ENCODE measurements around the gene FITM1. TPM values are rescaled to one million over a fixed set of nuclear protein-coding genes. Genes with fewer than 3 reads are reported as not detected.

Gene FITM1
- total RNA-seq, 4 donors from 2014 or later: 0.27 to 0.67 TPM; not detected in 2

GRCh38 chr14:24145219-24145618, 14.8 kb downstream of the FITM1 start:
- ATAC-seq: no peak
- WGBS, 2 donors (ENCODE audit: low coverage in 1 of 2): no CpG with 5 or more reads among the region's 2 CpGs
- Histone ChIP-seq H3K27me3 (no peaks in the 10 kb centered on the region), H3K9me3 (no peaks in the 10 kb centered on the region), H3K36me3 (peaks cover 0 to 19% of the 10 kb centered on the region in 2 donors), H3K4me1 (peaks cover 0 to 73% (median 25%) of the 10 kb centered on the region in 3 donors), H3K27ac (peak overlapping the region in 3 of 4 donors; percentile 15 to 91 (median 91)), H3K4me3 (no peak overlapping the region)
- TF ChIP-seq CTCF (IDR thresholded peaks at IDR 0.05) (no peak), POLR2A (IDR thresholded peaks at IDR 0.05) (no peak)

DNA sequence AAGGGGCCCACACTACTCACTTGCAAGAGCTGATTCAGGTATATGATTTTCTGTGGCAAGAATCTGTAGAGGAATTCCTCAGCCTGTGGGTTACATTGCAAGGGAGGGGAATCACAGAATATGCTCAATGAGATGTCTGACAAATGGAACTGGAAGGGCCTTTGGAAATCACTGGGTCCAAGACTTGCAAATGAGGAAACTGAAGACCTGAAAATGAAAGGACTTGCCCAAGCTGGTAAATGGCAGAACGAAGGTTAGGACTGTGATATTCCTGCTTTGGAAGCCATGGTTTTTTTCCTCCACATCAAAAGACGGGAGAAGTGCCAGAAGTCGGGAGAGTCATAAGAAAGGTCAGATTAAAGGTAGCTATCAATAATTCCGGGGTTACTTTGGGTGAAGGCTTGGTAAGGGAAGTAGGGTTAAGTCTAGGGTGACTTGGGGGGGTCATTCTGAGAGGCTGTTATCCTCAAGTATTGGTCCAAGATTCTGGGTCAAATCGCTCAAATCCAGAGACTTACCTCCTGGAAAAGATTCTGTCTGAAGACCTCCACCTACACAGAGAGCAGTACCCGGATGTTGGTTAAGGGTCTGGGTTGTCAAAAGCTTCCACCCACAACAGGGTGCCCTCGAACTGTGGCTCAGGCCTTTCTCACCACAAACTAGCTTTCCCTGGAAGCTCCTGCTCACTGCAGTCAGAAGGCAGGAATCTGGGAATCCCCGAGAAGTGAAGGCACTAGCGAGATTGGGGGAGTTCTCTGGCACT, 15.4 kb downstream of the FITM1 start:
- H3K4me1 ChIP-seq: peaks cover 0 to 73% (median 25%) of the 10 kb centered on the region in 3 donors
- peak overlapping the region; percentile 66 to 98 (median 91) for H3K27ac ChIP-seq
- no peaks in the 10 kb centered on the region for H3K9me3 ChIP-seq
- peak overlapping the region; percentile 69 to 92 for H3K4me3 ChIP-seq
- WGBS, 2 donors (ENCODE audit: low coverage in 1 of 2): 17 to 31% methylated on average over 6 to 7 of the region's 9 CpGs
- TF ChIP-seq EP300 (IDR thresholded peaks at IDR 0.05) (no peak), POLR2A (IDR thresholded peaks at IDR 0.05) (no peak), CTCF (IDR thresholded peaks at IDR 0.05) (no peak), POLR2AphosphoS5 (IDR thresholded peaks at IDR 0.05) (no peak)
- H3K27me3 ChIP-seq: no peaks in the 10 kb centered on the region
- H3K36me3 ChIP-seq: peaks cover 0 to 25% of the 10 kb centered on the region in 2 donors
- ATAC-seq: no peak

DNA sequence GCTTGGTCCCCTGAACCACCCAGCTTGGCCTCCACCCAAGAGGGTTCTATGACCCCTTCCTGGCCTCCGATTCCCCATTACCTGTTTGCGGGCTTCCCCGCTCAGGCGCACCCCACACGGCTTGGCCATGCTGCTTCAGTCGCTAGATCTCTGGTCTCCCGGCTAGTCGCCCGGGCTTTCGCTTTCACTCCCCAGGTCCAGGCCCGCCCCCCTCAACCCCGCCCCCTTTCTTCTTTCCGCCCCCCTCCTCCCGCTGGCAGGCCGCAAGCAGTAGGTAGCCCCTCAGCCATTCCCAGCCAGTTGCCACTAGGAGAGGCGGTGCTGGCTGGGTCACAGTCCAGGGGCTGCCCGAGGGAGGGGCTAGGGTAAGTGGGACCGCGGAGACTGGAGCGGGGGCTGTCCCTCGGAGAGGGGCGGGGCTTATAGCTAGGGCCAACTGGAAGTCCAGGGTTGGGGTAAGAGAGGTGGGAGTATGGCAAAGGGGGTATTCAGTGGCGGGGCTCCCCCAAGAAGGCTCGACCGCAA, 16.1 kb downstream of the FITM1 start, which contains the start of gene PSME2:
Gene PSME2, minus strand, starts transcription at position 158 of the 525 bp plus-strand sequence. Its CDS starts 29 bp downstream, at position 129.
- H3K9me3 ChIP-seq: no peaks in the 10 kb centered on the region
- peak within 1 kb of the TSS; percentile 78 to 98 (median 91) for H3K27ac ChIP-seq
- 0% methylated on average over 5 to 7 of the region's 25 CpGs for WGBS, 2 donors (ENCODE audit: low coverage in 1 of 2)
- H3K36me3 ChIP-seq: peaks cover 0 to 32% of the 10 kb centered on the region in 2 donors
- H3K27me3 ChIP-seq: no peaks in the 10 kb centered on the region
- H3K4me3 ChIP-seq: peak within 1 kb of the TSS; percentile 69 to 92
- no peak for TF ChIP-seq EP300 (IDR thresholded peaks at IDR 0.05)
- TF ChIP-seq POLR2A (IDR thresholded peaks at IDR 0.05): no peak
- peak; percentile 57 for TF ChIP-seq POLR2AphosphoS5 (IDR thresholded peaks at IDR 0.05)
- TF ChIP-seq CTCF (IDR thresholded peaks at IDR 0.05): no peak
- peak; percentile 81 for ATAC-seq
- H3K4me1 ChIP-seq: peaks cover 0 to 72% (median 25%) of the 10 kb centered on the region in 3 donors

DNA sequence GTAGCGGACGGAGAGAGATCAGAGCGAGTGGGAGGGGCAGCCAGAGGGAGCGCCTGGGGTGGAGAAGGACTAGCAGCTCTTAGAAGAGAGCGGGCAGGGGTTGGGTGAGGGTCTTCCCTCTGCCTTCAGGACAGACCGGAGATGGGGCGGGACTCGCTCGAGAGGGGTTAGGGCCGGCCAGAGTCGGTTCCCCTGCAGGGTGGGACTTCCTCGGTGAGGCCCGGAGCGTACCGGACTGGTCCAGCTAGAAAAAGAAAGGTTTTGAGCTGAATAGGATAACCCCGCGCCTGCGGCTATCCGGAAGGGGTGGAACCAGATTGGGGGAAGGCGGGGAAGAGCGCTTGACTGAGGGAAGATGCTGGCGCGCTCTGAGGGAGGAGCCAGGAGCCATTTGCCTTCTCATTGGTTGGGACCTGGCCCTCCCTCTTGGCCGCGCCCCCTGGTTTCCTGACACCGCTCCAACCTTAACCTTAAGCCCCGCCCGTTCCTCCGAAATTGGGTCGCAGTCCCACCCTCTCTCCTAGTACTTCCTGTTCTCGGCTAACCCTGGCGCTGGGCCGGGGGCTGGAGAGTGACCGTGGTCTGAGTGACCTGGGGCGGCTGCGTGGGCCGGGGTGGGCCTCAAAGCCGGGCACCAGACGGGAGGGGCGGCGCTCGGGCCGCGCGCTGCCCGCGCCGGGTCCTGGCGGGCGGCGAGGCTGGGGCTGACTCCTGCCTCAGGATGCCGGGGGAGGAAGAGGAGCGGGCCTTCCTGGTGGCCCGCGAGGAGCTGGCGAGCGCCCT, 16.7 kb downstream of the FITM1 start, which contains the start of gene RNF31:
Gene RNF31, plus strand, starts transcription at position 521 of the 783 bp plus-strand sequence. Its CDS starts 201 bp downstream, at position 722.
- peak; percentile 96 for ATAC-seq
- Histone ChIP-seq H3K4me1 (peaks cover 0 to 68% (median 22%) of the 10 kb centered on the region in 3 donors), H3K27ac (peak within 1 kb of the TSS; percentile 78 to 98 (median 91)), H3K27me3 (no peaks in the 10 kb centered on the region), H3K4me3 (peak within 1 kb of the TSS; percentile 69 to 92), H3K9me3 (no peaks in the 10 kb centered on the region), H3K36me3 (peaks cover 0 to 38% of the 10 kb centered on the region in 2 donors)
- WGBS, 2 donors (ENCODE audit: low coverage in 1 of 2): 0% methylated on average over 20 of the region's 57 CpGs
- no peak for TF ChIP-seq CTCF (IDR thresholded peaks at IDR 0.05)
- TF ChIP-seq EP300 (IDR thresholded peaks at IDR 0.05): no peak
- TF ChIP-seq POLR2A (IDR thresholded peaks at IDR 0.05): peak; percentile 25 to 47
- TF ChIP-seq POLR2AphosphoS5 (IDR thresholded peaks at IDR 0.05): peak; percentile 81
